Liver (tissue), 9 donors: Measurements from ENCODE around the gene TTC39C. TPM values are rescaled to one million over a fixed set of nuclear protein-coding genes. Genes with fewer than 3 reads are reported as not detected.

ENCODE experiments used
- DNase-seq: peaks from one replicate; pipeline ENCODE4 v3.0.0-alpha.2; 2017; ENCODE audit warnings: low spot score
- H3K27ac ChIP-seq, 2 donors: one replicate each; pipeline ENCODE4 v1.7.0; 2013; ENCODE audit warnings: inconsistent platforms in 2 of 2, low read length in 2 of 2, control low read depth in 1 of 2, low read depth in 1 of 2, mild to moderate bottlenecking in 1 of 2
- H3K27me3 ChIP-seq, 4 donors: one replicate each; pipeline versions ENCODE4 v1.6.1 to v1.7.0; 2013; ENCODE audit warnings: low read length in 3 of 4, inconsistent platforms in 1 of 4, mild to moderate bottlenecking in 1 of 4, moderate library complexity in 1 of 4; ENCODE audit not compliant: control insufficient read depth in 4 of 4, insufficient read depth in 4 of 4
- H3K36me3 ChIP-seq, 4 donors: one replicate each; pipeline versions ENCODE4 v1.6.1 to v1.7.0; 2013; ENCODE audit warnings: low read length in 3 of 4, mild to moderate bottlenecking in 3 of 4, low read depth in 1 of 4, moderate library complexity in 1 of 4; ENCODE audit not compliant: control insufficient read depth in 4 of 4, insufficient read depth in 3 of 4
- H3K4me1 ChIP-seq, 4 donors: one replicate each; pipeline versions ENCODE4 v1.6.1 to v1.7.0; 2013; ENCODE audit warnings: low read length in 3 of 4, mild to moderate bottlenecking in 3 of 4, moderate library complexity in 1 of 4; ENCODE audit not compliant: control insufficient read depth in 4 of 4, insufficient read depth in 4 of 4
- H3K4me3 ChIP-seq, 3 donors: one replicate each; pipeline versions ENCODE4 v1.6.1 to v1.7.0; 2013; ENCODE audit warnings: low read length in 3 of 3, control low read depth in 1 of 3, low read depth in 1 of 3, mild to moderate bottlenecking in 1 of 3
- H3K9ac ChIP-seq, 2 donors: one replicate each; pipeline ENCODE4 v1.7.0; 2013; ENCODE audit warnings: low read length in 2 of 2, mild to moderate bottlenecking in 2 of 2, moderate library complexity in 2 of 2, control low read depth in 1 of 2, low read depth in 1 of 2
- H3K9me3 ChIP-seq, 4 donors: one replicate each; pipeline versions ENCODE4 v1.6.1 to v1.7.0; 2013; ENCODE audit warnings: low read length in 3 of 4; ENCODE audit not compliant: control insufficient read depth in 4 of 4
- ATF3 ChIP-seq: IDR thresholded peaks from 2 replicates; pipeline ENCODE4 v1.6.1; 2016; ENCODE audit warnings: antibody characterized with exemption
- EGR1 ChIP-seq, 2 donors: IDR thresholded peaks; 2 replicates each; pipeline ENCODE4 v1.6.1; 2016 to 2018; ENCODE audit warnings: antibody characterized with exemption in 2 of 2, low read depth in 2 of 2
- FOXA1 ChIP-seq: IDR thresholded peaks from 2 replicates; pipeline ENCODE4 v1.6.1; 2016; ENCODE audit warnings: antibody characterized with exemption
- FOXA2 ChIP-seq: IDR thresholded peaks from 2 replicates; pipeline ENCODE4 v1.6.1; 2016; ENCODE audit warnings: antibody characterized with exemption
- GABPA ChIP-seq, 2 donors: IDR thresholded peaks in 1 of 2; conservative IDR thresholded peaks in 1 of 2; 2 replicates each; pipeline ENCODE4 v1.6.1; 2016; ENCODE audit warnings: antibody characterized with exemption in 2 of 2, mild to moderate bottlenecking in 1 of 2, moderate library complexity in 1 of 2
- HNF4A ChIP-seq, 2 donors: conservative IDR thresholded peaks; 2 replicates each; pipeline ENCODE4 v1.6.1; 2016; ENCODE audit warnings: antibody characterized with exemption in 2 of 2, mild to moderate bottlenecking in 2 of 2
- HNF4G ChIP-seq: IDR thresholded peaks from 2 replicates; pipeline ENCODE4 v1.6.1; 2016; ENCODE audit warnings: antibody characterized with exemption
- JUND ChIP-seq, 2 donors: IDR thresholded peaks; 2 replicates each; pipeline ENCODE4 v1.6.1; 2016; ENCODE audit warnings: antibody characterized with exemption in 2 of 2
- MAX ChIP-seq: IDR thresholded peaks from 2 replicates; pipeline ENCODE4 v1.6.1; 2016; ENCODE audit warnings: antibody characterized with exemption
- NR2F2 ChIP-seq: IDR thresholded peaks from 2 replicates; pipeline ENCODE4 v1.6.1; 2016; ENCODE audit warnings: antibody characterized with exemption
- RAD21 ChIP-seq, 2 donors: IDR thresholded peaks; 2 replicates each; pipeline ENCODE4 v1.6.1; 2016; ENCODE audit warnings: antibody characterized with exemption in 2 of 2, mild to moderate bottlenecking in 2 of 2
- REST ChIP-seq: IDR thresholded peaks from 2 replicates; pipeline ENCODE4 v1.6.1; 2016; ENCODE audit warnings: antibody characterized with exemption, mild to moderate bottlenecking
- RXRA ChIP-seq, 2 donors: IDR thresholded peaks; 2 replicates each; pipeline ENCODE4 v1.6.1; 2017 to 2018; ENCODE audit warnings: antibody characterized with exemption in 2 of 2, mild to moderate bottlenecking in 1 of 2
- SP1 ChIP-seq: IDR thresholded peaks from 2 replicates; pipeline ENCODE4 v1.6.1; 2018; ENCODE audit warnings: antibody characterized with exemption, mild to moderate bottlenecking
- TAF1 ChIP-seq: conservative IDR thresholded peaks from 2 replicates; pipeline ENCODE4 v1.6.1; 2016; ENCODE audit warnings: antibody characterized with exemption, mild to moderate bottlenecking
- YY1 ChIP-seq: IDR thresholded peaks from 2 replicates; pipeline ENCODE4 v1.6.1; 2016; ENCODE audit warnings: antibody characterized with exemption, mild to moderate bottlenecking
- ZBTB33 ChIP-seq: IDR thresholded peaks from 2 replicates; pipeline ENCODE4 v1.6.1; 2016; ENCODE audit warnings: antibody characterized with exemption
- WGBS: extraction: QIAGEN DNeasy Blood & Tissue Kit; methylation state at CpG from one replicate; pipeline ENCODE4 v1.1.7; 2013; 5-methylcytosine and 5-hydroxymethylcytosine counted together
- polyA plus RNA-seq, 2 donors: library from polyadenylated mRNA; stranded (reverse) in 1 of 2; unstranded in 1 of 2; fragments of 200-250 nt in 1 of 2; fragments of >200 nt in 1 of 2; fragmentation: Nextera tagmentation in 1 of 2; extraction: Ambion mirVana in 1 of 2; gene quantifications; one replicate each; pipeline versions ENCODE4 v1.2.1 to v1.2.3, GENCODE V29; 2013 to 2015
- total RNA-seq, 2 donors: library from RNA; depleted of rRNA; stranded (reverse); fragments of >200 nt; gene quantifications; one replicate each; pipeline ENCODE4 v1.2.3, GENCODE V29; 2014
- donor health status: healthy.
- donor health status: healthy.
- donor health status: healthy.
- donor health status: healthy.
- donor health status: healthy.

TTC39C gene
- total and polyA plus RNA-seq, 4 donors: 22.8 to 55.1 (median 38.6) TPM

GRCh38 chr18:24120676-24121075, 106.1 kb downstream of the TTC39C start:
- no peak for TF ChIP-seq JUND (IDR thresholded peaks at IDR 0.05)
- TF ChIP-seq NR2F2: no peak
- TF ChIP-seq SP1: no peak
- TF ChIP-seq HNF4G: no peak
- no peak for TF ChIP-seq REST
- no peak for TF ChIP-seq HNF4A (conservative IDR thresholded peaks at IDR 0.05)
- TF ChIP-seq FOXA1: no peak
- TF ChIP-seq FOXA2: no peak
- TF ChIP-seq MAX: no peak
- no peak for TF ChIP-seq TAF1
- TF ChIP-seq RAD21 (IDR thresholded peaks at IDR 0.05): no peak
- no peak for TF ChIP-seq ATF3
- TF ChIP-seq RXRA (IDR thresholded peaks at IDR 0.05): no peak
- TF ChIP-seq YY1: no peak
- no peak for TF ChIP-seq EGR1 (IDR thresholded peaks at IDR 0.05; ENCODE audit: low read depth in 2 of 2)
- no peak for DNase-seq
- Histone ChIP-seq H3K27ac (no peak overlapping the region), H3K4me3 (no peak overlapping the region), H3K9ac (no peak overlapping the region), H3K36me3 (peaks cover 6 to 50% (median 44%) of the 10 kb centered on the region in 4 donors), H3K27me3 (no peaks in the 10 kb centered on the region), H3K9me3 (no peaks in the 10 kb centered on the region), H3K4me1 (peaks cover 4 to 35% (median 20%) of the 10 kb centered on the region in 4 donors)
- WGBS: 95% methylated on average over 4 of the region's 4 CpGs

- DNase-seq: no peak
- Histone ChIP-seq H3K4me3 (no peak overlapping the region), H3K27ac (no peak overlapping the region), H3K9me3 (no peaks in the 10 kb centered on the region), H3K4me1 (peaks cover 1 to 27% (median 16%) of the 10 kb centered on the region in 4 donors), H3K27me3 (no peaks in the 10 kb centered on the region), H3K9ac (no peak overlapping the region), H3K36me3 (peaks cover 7 to 53% (median 44%) of the 10 kb centered on the region in 4 donors)
- WGBS: 62% methylated on average over 2 of the region's 2 CpGs
- peak; percentile 61 for TF ChIP-seq ATF3
- TF ChIP-seq HNF4A (conservative IDR thresholded peaks at IDR 0.05): peak; percentile 82 to 85
- TF ChIP-seq RAD21 (IDR thresholded peaks at IDR 0.05): peak in 1 of 2 donors; percentile 63
- TF ChIP-seq GABPA (IDR thresholded peaks at IDR 0.05 in 1 of 2, conservative IDR thresholded peaks at IDR 0.05 in 1 of 2): peak in 1 of 2 donors; percentile 30
- peak in 1 of 2 donors; percentile 77 for TF ChIP-seq EGR1 (IDR thresholded peaks at IDR 0.05; ENCODE audit: low read depth in 2 of 2)
- TF ChIP-seq JUND (IDR thresholded peaks at IDR 0.05): peak; percentile 83 to 94
- peak; percentile 63 for TF ChIP-seq SP1
- TF ChIP-seq NR2F2: peak; percentile 13
- TF ChIP-seq YY1: no peak
- no peak for TF ChIP-seq FOXA1
- TF ChIP-seq RXRA (IDR thresholded peaks at IDR 0.05): peak; percentile 77 to 85
- TF ChIP-seq HNF4G: peak; percentile 33
- TF ChIP-seq REST: no peak
- TF ChIP-seq ZBTB33: no peak
Measured at GRCh38 chr18:24121625-24122024, 107.1 kb downstream of the TTC39C start.
